ENCODE measurements around the gene UBTD2. TPM values are rescaled to one million over a fixed set of nuclear protein-coding genes. Genes with fewer than 3 reads are reported as not detected.

Gene UBTD2
- total and polyA plus RNA-seq, 9 donors = 17.0 to 31.5 (median 28.6) TPM

DNA sequence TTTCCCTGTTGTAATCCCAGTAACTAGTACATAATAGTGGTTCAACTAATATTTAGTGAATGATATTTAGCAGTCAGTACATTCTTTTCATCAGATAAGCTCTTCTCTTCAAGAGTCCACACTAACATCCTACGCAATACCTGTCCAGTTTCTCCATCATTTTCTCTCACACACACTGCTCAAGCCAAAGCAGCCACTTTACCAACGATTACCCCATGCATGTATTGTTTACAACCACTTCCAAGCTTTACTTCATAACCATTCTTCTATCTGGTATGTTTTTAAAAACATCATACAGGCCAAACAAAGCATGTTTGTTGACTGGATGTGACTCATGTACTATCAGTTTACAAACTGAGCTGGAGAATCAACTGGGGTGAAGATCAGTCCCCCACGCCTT lies 7.3 kb downstream of the UBTD2 start:
- WGBS, 3 donors = 55 to 71% (median 56%) methylated on average over 3 of the region's 3 CpGs
- Histone ChIP-seq H3K9me3 (no peaks in the 10 kb centered on the region), H3K36me3 (no peaks in the 10 kb centered on the region), H3K4me1 (ENCODE audit: insufficient read depth) (peaks cover 8% of the 10 kb centered on the region), H3K27me3 (no peaks in the 10 kb centered on the region), H3K27ac (no peak overlapping the region), H3K4me3 (no peak overlapping the region)
- TF ChIP-seq EP300 (IDR thresholded peaks at IDR 0.05) (no peak), POLR2A (IDR thresholded peaks at IDR 0.05) (no peak), CTCF (IDR thresholded peaks at IDR 0.05) (no peak)
- DNase-seq = no peak
- intact Hi-C loops (cut with DNase I) = no loop called here

- WGBS, 3 donors = 74 to 79% (median 78%) methylated on average over 14 of the region's 14 CpGs
- DNase-seq = no peak
These were observed 8.4 kb downstream of the UBTD2 start for GRCh38 chr5:172274951-172275753.

DNA sequence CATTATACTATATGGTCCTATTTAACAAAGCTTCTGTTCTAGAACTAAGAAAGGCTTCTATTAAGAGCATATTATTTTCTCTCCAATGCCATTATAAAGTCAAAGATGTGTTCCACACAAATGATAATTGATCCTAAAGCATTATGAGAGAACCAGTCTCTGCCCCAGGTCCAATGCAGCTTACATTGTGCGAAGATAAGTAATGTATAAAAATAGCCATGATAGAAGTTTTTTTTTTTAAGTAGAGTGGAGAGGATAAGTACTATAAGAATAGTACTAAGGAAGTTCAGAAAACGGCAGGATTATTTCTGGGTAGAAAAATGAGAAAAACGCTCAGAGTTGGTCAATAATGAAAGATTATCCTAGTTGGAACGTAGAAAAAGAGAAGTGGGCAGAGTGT lies 15.6 kb downstream of the UBTD2 start:
- TF ChIP-seq CTCF (IDR thresholded peaks at IDR 0.05) (no peak), POLR2A (IDR thresholded peaks at IDR 0.05) (no peak), EP300 (IDR thresholded peaks at IDR 0.05) (no peak)
- Histone ChIP-seq H3K27ac (no peak overlapping the region), H3K27me3 (no peaks in the 10 kb centered on the region), H3K4me3 (no peak overlapping the region), H3K4me1 (ENCODE audit: insufficient read depth) (peaks cover 2% of the 10 kb centered on the region), H3K9me3 (no peaks in the 10 kb centered on the region), H3K36me3 (no peaks in the 10 kb centered on the region)
- 81 to 87% (median 85%) methylated on average over 4 of the region's 4 CpGs for WGBS, 3 donors
- no peak for DNase-seq
- intact Hi-C loops (cut with DNase I) = no loop called here

More at GRCh38 chr5:172274951-172275753, 8.4 kb downstream of the UBTD2 start:
- Histone ChIP-seq H3K27me3 (no peaks in the 10 kb centered on the region), H3K4me3 (no peak overlapping the region), H3K27ac (no peak overlapping the region), H3K36me3 (no peaks in the 10 kb centered on the region), H3K4me1 (ENCODE audit: insufficient read depth) (peaks cover 6% of the 10 kb centered on the region), H3K9me3 (no peaks in the 10 kb centered on the region)
- intact Hi-C loops (cut with DNase I) = no loop called here
- TF ChIP-seq CTCF (IDR thresholded peaks at IDR 0.05) (no peak), EP300 (IDR thresholded peaks at IDR 0.05) (no peak), POLR2A (IDR thresholded peaks at IDR 0.05) (no peak)

- TF ChIP-seq EP300 (IDR thresholded peaks at IDR 0.05) = no peak
- TF ChIP-seq CTCF (IDR thresholded peaks at IDR 0.05) = no peak
- TF ChIP-seq POLR2A (IDR thresholded peaks at IDR 0.05) = no peak
- DNase-seq = no peak
- no peak overlapping the region for H3K27ac ChIP-seq
- intact Hi-C loops (cut with DNase I) = no loop called here
- H3K4me1 ChIP-seq (ENCODE audit: insufficient read depth) = peaks cover 2% of the 10 kb centered on the region
- H3K36me3 ChIP-seq = no peaks in the 10 kb centered on the region
- no peak overlapping the region for H3K4me3 ChIP-seq
- H3K27me3 ChIP-seq = no peaks in the 10 kb centered on the region
- WGBS, 3 donors = 67 to 74% (median 69%) methylated on average over 4 of the region's 4 CpGs
- H3K9me3 ChIP-seq = no peaks in the 10 kb centered on the region
These were observed 16.9 kb downstream of the UBTD2 start for GRCh38 chr5:172266676-172267092.
